Loucy (cell line): ENCODE measurements around the gene ZDHHC14.

Experiments used
- H2AFZ ChIP-seq: fragments of 200-600 bp; sonication (generic); 2 replicates; pipeline ENCODE4 v1.6.0; 2016; ENCODE audit warnings: antibody characterized with exemption, mild to moderate bottlenecking, low read length, moderate library complexity
- H3F3A ChIP-seq: fragments of 200-600 bp; 2 replicates; pipeline ENCODE4 v1.6.0; 2016; ENCODE audit warnings: antibody characterized with exemption, low read depth, mild to moderate bottlenecking
- H3K27me3 ChIP-seq: fragments of 200-600 bp; sonication (generic); 2 replicates; pipeline ENCODE4 v1.6.1; 2014; ENCODE audit warnings: low read length, mild to moderate bottlenecking; ENCODE audit not compliant: insufficient read depth, poor library complexity, severe bottlenecking
- H3K36me3 ChIP-seq: fragments of 200-600 bp; sonication (generic); 2 replicates; pipeline ENCODE4 v1.6.1; 2016; ENCODE audit warnings: low read length; ENCODE audit not compliant: insufficient read depth
- H3K4me1 ChIP-seq: fragments of 200-600 bp; sonication (generic); 2 replicates; pipeline ENCODE4 v1.5.1; 2014; ENCODE audit warnings: low read length, mild to moderate bottlenecking; ENCODE audit not compliant: insufficient read depth, poor library complexity, severe bottlenecking
- H3K4me2 ChIP-seq: fragments of 200-600 bp; sonication (generic); 2 replicates; pipeline ENCODE4 v1.6.0; 2014; ENCODE audit warnings: antibody characterized with exemption, low read length, low read depth, mild to moderate bottlenecking; ENCODE audit not compliant: poor library complexity, severe bottlenecking
- H3K4me3 ChIP-seq: fragments of 200-600 bp; sonication (generic); 2 replicates; pipeline ENCODE4 v1.5.1; 2014; ENCODE audit warnings: low read length, mild to moderate bottlenecking, mixed read lengths; ENCODE audit not compliant: poor library complexity, severe bottlenecking
- H3K79me2 ChIP-seq: fragments of 200-600 bp; sonication (generic); 2 replicates; pipeline ENCODE4 v1.6.1; 2014; ENCODE audit warnings: low read length; ENCODE audit not compliant: insufficient read depth
- H3K9ac ChIP-seq: fragments of 200-600 bp; sonication (generic); 2 replicates; pipeline ENCODE4 v1.6.0; 2014; ENCODE audit warnings: mild to moderate bottlenecking, low read depth, low read length, moderate library complexity; ENCODE audit not compliant: poor library complexity, severe bottlenecking
- H3K9me2 ChIP-seq: fragments of 200-600 bp; sonication (generic); replicated peaks from 2 replicates; pipeline ENCODE4 v1.6.1; 2016; ENCODE audit warnings: low read depth, low read length, mixed read lengths
- H3K9me3 ChIP-seq: fragments of 200-600 bp; sonication (generic); 2 replicates; pipeline ENCODE4 v1.6.1; 2014; ENCODE audit warnings: mild to moderate bottlenecking, antibody characterized with exemption, low read length, low read depth; ENCODE audit not compliant: insufficient read depth
- H4K20me1 ChIP-seq: fragments of 200-600 bp; sonication (generic); 2 replicates; pipeline ENCODE4 v1.6.0; 2014; ENCODE audit warnings: antibody characterized with exemption, low read length, mild to moderate bottlenecking; ENCODE audit not compliant: insufficient read depth, poor library complexity, severe bottlenecking
- EZH2phosphoT487 ChIP-seq: fragments of 200-600 bp; IDR thresholded peaks from 2 replicates; pipeline ENCODE4 v1.6.1; 2018; ENCODE audit warnings: antibody characterized with exemption, mild to moderate bottlenecking, moderate library complexity, borderline replicate concordance
- TF ChIP-seq, protein P1 (sequence below): fragments of 200-600 bp; sonication (generic); conservative IDR thresholded peaks from 2 replicates; pipeline ENCODE4 v1.5.1; 2014; ENCODE audit warnings: mild to moderate bottlenecking, antibody characterized with exemption, low read length

ZDHHC14 gene

DNA sequence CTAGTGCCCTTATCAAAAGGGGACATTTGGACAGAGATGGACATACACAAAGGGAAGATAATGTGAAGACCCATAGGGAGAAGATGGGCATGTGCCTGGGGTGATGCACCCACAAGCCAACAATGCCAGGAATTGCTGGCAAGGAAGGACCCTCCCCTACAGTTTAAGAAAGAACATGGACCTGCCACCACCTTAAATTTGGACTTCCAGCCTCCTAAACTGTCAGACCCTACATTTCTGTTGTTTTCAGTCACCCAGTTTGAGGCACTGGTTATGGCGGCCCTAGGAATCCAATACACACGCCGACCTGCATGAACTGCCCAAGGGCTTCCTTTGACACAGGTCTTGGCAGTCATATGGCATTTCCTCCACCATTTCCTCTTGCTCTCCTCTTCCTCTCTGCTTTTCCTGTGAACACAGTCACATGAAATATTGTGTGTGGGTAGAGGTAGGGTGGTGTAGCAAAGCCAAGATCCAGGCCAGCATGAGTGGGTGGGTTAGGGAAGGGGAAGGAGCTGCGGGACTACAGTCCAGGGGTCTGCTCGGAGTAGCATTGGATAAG, 115.6 kb downstream of the ZDHHC14 start:
- Histone ChIP-seq H3K27me3 (no peaks in the 10 kb centered on the region), H3F3A (no peaks in the 10 kb centered on the region), H2AFZ (no peak overlapping the region), H3K9ac (no peak overlapping the region), H4K20me1 (no peaks in the 10 kb centered on the region), H3K9me2 (no peaks in the 10 kb centered on the region), H3K4me3 (no peak overlapping the region), H3K4me1 (no peaks in the 10 kb centered on the region), H3K36me3 (no peaks in the 10 kb centered on the region), H3K9me3 (no peaks in the 10 kb centered on the region), H3K4me2 (no peak overlapping the region), H3K79me2 (no peaks in the 10 kb centered on the region)
- no peak for TF ChIP-seq EZH2phosphoT487
- TF ChIP-seq, protein P1, sequence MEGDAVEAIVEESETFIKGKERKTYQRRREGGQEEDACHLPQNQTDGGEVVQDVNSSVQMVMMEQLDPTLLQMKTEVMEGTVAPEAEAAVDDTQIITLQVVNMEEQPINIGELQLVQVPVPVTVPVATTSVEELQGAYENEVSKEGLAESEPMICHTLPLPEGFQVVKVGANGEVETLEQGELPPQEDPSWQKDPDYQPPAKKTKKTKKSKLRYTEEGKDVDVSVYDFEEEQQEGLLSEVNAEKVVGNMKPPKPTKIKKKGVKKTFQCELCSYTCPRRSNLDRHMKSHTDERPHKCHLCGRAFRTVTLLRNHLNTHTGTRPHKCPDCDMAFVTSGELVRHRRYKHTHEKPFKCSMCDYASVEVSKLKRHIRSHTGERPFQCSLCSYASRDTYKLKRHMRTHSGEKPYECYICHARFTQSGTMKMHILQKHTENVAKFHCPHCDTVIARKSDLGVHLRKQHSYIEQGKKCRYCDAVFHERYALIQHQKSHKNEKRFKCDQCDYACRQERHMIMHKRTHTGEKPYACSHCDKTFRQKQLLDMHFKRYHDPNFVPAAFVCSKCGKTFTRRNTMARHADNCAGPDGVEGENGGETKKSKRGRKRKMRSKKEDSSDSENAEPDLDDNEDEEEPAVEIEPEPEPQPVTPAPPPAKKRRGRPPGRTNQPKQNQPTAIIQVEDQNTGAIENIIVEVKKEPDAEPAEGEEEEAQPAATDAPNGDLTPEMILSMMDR, result no peak

DNA sequence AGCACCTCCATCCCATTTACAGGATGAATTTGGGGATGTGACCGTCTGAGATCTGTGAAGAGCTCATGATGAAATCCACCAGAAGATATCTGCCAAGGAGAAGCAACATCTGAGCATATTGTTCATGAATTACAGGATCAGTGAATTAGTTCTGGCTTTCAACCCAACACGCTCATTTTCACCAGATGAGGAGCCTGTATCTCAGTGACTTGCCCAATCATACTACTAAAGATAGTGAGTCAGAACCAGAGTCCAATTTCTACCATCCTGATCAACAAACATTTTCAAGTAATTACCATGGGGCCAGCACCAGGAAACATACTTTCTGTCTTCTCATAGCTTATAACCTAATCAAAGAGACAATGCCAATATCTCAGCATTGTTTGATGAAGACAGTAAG, 116.6 kb downstream of the ZDHHC14 start:
- Histone ChIP-seq H3K9ac (no peak overlapping the region), H3K27me3 (no peaks in the 10 kb centered on the region), H3K9me3 (no peaks in the 10 kb centered on the region), H2AFZ (no peak overlapping the region), H3K4me3 (no peak overlapping the region), H3K4me1 (no peaks in the 10 kb centered on the region), H3K79me2 (no peaks in the 10 kb centered on the region), H3K36me3 (no peaks in the 10 kb centered on the region), H3F3A (no peaks in the 10 kb centered on the region), H3K9me2 (no peaks in the 10 kb centered on the region), H4K20me1 (no peaks in the 10 kb centered on the region), H3K4me2 (no peak overlapping the region)
- TF ChIP-seq EZH2phosphoT487, result no peak
- TF ChIP-seq, protein P1, result no peak

GRCh38 chr6:157498817-157499216, 117.8 kb downstream of the ZDHHC14 start:
- Histone ChIP-seq H3K9me2 (no peaks in the 10 kb centered on the region), H4K20me1 (no peaks in the 10 kb centered on the region), H3K4me2 (no peak overlapping the region), H3K27me3 (no peaks in the 10 kb centered on the region), H3F3A (no peaks in the 10 kb centered on the region), H3K9me3 (no peaks in the 10 kb centered on the region), H3K4me1 (no peaks in the 10 kb centered on the region), H2AFZ (no peak overlapping the region), H3K36me3 (no peaks in the 10 kb centered on the region), H3K79me2 (no peaks in the 10 kb centered on the region), H3K4me3 (no peak overlapping the region), H3K9ac (no peak overlapping the region)
- TF ChIP-seq, protein P1, result no peak
- no peak for TF ChIP-seq EZH2phosphoT487
